GM12892 (cell line): ENCODE data around the gene HRAS.
"Not testable (repeated sequence)": the region's sequence is repeated elsewhere in the genome, so short reads cannot be mapped to it uniquely, and the experiment has no call there.

Experiments
- DNase-seq: peaks from one replicate; pipeline ENCODE4 v3.0.0; 2011; ENCODE audit not compliant: insufficient read length
- FAIRE-seq: peaks from 2 replicates; lab custom pipeline; 2011; peaks lifted over from hg19 to GRCh38; lab: Jason Lieb, UNC
- POLR2A ChIP-seq: IDR thresholded peaks from 2 replicates; pipeline ENCODE4 v1.6.1; 2011; ENCODE audit warnings: low read depth, low read length, control low read depth
- POLR2AphosphoS5 ChIP-seq: IDR thresholded peaks from 2 replicates; pipeline ENCODE4 v1.6.1; 2011; ENCODE audit warnings: low read depth, low read length, control low read depth
- TAF1 ChIP-seq: IDR thresholded peaks from 2 replicates; pipeline ENCODE4 v1.6.1; 2011; ENCODE audit warnings: low read depth, mild to moderate bottlenecking, control low read depth, low read length, borderline replicate concordance

The HRAS gene

GRCh38 chr11:574632-575312, 39.4 kb upstream of the HRAS start:
- FAIRE-seq (peak; percentile 89), DNase-seq (no peak)
- no peak for TF ChIP-seq TAF1

DNA sequence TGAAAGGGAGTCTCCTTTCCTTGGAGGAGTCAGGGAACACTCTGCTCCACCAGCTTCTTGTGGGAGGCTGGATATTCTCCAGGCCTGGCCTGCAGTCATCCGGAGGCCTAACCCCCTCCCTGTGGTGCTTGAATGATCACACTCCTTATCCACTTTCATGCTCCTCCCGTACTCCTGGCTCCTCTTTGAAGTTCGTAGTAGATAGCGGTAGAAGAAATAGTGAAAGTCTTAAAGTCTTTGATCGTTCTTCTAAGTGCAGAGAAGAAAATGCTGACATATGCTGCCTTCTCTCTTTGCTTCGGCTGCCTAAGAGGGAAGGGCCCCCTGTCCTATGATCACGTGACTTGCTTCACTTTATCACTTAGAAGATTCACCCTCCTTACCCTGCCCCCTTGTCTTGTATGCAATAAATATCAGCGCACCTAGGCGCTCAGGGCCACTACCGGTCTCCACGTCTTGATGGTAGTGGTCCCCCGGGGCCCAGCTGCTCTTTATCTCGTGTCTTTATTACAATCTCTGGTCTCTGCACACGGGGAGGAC, 38.7 kb upstream of the HRAS start:
- DNase-seq, FAIRE-seq: not testable (repeated sequence)

- TF ChIP-seq TAF1 (no peak), POLR2A (no peak), POLR2AphosphoS5 (no peak)
- no peak for FAIRE-seq
- DNase-seq: no peak
Measured at GRCh38 chr11:573146-573759, 37.9 kb upstream of the HRAS start.

- DNase-seq (no peak), FAIRE-seq (no peak)
- TF ChIP-seq POLR2AphosphoS5 (no peak), POLR2A (no peak), TAF1 (no peak)
Measured at GRCh38 chr11:571802-572185, 36.4 kb upstream of the HRAS start.

DNA sequence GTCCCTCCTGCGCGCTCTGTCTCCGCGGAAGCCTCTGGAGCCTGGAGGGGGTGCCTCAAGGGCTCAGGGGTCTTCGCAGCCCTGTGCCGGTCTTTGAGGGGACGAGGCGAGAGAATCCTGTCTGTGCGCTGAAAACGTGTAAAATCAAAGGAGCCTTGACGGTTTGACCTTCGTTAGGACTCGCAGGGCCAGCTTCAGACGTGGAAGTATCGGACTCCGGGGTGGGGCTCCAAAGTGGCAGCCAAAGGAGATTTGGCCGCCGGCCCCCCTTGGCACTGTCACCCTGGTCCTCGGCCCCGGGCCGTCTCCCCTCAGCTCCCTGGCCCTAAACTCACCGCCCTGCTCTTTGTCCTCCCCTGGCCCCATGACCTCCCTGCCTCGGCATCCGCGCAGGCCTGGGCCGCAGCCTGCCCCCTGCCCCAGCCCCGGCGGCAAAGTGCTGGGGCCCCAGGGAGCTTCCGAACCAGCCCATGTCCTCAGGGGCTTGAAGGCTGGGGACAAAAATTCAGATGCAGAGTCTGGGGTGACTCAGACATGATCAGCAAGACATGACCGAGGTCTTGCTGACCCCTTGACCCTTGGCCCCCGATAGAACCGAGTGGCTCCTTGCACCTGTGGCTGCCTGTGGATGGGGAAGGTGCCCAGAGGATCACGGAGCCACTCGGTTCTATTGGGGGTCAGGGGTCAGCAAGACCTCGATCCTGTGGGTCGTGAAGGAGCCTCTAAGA, 33.9 kb upstream of the HRAS start:
- TF ChIP-seq TAF1: no peak
- no peak for TF ChIP-seq POLR2AphosphoS5
- no peak for TF ChIP-seq POLR2A
- DNase-seq: no peak
- FAIRE-seq: peak; percentile 48

GRCh38 chr11:568306-569157, 33.2 kb upstream of the HRAS start:
- FAIRE-seq: peak; percentile 100
- TF ChIP-seq POLR2A (peak; percentile 67; the same call in 1 of the 2 replicates), TAF1 (no peak)

DNA sequence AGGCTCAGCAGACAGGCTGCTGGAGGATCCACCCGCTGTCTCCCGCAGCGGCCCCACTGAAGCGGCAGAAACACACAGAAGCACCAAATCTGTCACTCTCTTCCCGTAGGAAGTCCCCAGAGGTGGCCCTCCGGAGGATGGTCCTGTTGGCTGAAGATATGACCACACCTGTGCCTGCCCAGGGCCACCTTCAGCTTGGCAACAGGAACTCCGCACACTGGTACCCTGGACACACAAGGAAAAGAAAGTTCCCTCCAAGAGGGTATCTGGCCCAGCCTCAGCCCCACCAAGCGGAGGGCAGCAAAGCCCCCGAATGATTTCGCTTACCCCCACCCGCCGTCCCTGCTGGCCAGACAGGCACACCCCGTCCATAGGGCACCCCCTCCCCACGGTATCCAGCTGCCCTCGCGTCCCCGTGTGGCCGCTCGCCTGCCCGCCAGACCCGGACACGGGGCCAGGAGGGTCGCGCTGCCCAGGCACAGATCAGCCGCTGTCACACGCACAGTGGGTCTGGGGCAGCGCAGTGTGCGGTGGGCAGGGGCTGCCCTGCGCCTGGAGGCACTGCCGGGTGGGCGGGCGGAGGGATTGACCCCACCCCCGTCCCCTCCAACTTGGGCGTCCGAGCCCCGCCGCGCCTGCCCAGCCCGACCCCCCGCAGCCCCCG, 32.4 kb upstream of the HRAS start:
- TF ChIP-seq POLR2A (no peak), TAF1 (no peak), POLR2AphosphoS5 (no peak)
- DNase-seq (no peak), FAIRE-seq (no peak)

More at GRCh38 chr11:568306-569157, 33.2 kb upstream of the HRAS start:
- DNase-seq: peak; percentile 100

GRCh38 chr11:567011-567628, 31.7 kb upstream of the HRAS start:
- FAIRE-seq: peak; percentile 74
- no peak for TF ChIP-seq TAF1
- no peak for TF ChIP-seq POLR2AphosphoS5
- TF ChIP-seq POLR2A: no peak

GRCh38 chr11:565921-566509, 30.6 kb upstream of the HRAS start:
- no peak for TF ChIP-seq TAF1
- TF ChIP-seq POLR2AphosphoS5: no peak
- no peak for TF ChIP-seq POLR2A
- DNase-seq (no peak), FAIRE-seq (peak; percentile 33)

More at GRCh38 chr11:567011-567628, 31.7 kb upstream of the HRAS start:
- no peak for DNase-seq

DNA sequence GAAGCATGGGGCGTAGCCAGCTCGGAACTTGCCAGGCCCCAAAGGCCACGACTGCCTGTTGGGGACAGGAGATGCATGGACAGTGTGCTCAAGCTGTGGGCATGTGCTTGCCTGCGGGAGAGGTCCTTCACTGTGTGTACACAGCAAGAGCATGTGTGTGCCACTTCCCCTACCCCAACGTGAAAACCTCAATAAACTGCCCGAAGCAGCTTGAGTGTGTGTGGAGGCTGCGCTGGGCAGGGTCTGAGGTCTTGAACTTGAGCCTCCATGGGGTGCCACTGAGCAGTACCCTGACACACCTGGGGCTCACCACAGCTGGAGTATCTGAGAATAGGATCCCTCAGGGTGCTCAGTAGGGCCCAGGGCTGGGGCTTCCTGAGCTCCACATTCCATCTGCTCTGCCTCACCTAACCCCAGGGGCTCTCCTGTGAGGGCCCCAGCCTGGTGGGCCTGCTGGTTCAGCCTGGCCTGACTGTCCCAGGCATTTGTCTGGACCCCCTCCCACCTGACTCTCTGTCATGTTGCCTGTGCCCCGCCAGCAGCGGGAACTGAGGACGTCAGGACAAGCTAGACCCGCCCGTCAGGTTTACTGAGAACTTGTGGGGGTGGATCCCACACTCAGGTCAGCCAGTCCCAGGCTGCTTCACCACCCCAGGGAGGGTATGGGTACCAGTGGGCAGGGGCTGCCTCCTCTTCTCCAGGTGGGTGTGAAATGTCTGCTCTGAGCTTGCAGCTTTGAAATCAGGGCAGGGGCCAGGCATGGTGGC, 28.6 kb upstream of the HRAS start:
- TF ChIP-seq TAF1 (no peak), POLR2AphosphoS5 (no peak), POLR2A (no peak)
- DNase-seq: no peak
- FAIRE-seq: no peak
